NCI-H2227 (cell line): Measurements from ENCODE around the gene MZT2A.
"Not testable (repeated sequence)": the region's sequence is repeated elsewhere in the genome, so short reads cannot be mapped to it uniquely, and the experiment has no call there.

Experiments used
- DNase-seq: peaks from one replicate; lab custom pipeline; 2025; ENCODE audit not compliant: unreplicated experiment; lab: John Stamatoyannopoulos, UW

Gene MZT2A, protein sequence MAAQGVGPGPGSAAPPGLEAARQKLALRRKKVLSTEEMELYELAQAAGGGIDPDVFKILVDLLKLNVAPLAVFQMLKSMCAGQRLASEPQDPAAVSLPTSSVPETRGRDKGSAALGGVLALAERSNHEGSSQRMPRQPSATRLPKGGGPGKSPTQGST

DNA sequence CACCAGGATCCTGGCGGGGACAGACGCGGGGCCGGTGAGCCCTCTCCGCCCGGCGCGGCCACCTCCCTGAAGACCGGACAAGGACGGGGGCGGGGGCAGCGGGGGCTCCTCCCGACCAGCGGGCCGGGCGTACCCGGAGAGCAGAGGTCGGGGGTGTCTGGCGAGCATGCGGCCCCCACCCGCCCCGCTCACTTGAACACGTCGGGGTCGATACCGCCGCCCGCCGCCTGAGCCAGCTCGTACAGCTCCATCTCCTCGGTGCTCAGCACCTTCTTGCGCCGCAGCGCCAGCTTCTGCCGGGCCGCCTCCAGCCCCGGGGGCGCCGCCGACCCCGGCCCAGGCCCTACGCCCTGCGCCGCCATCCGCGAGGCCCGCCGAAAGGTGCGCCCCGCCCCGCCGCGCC lies at the start of gene MZT2A:
MZT2A (minus strand) TSS at position 383 of the 403 bp plus-strand sequence; CDS start at position 362, 21 bp downstream.
- DNase-seq: peak; percentile 70

GRCh38 chr2:131538856-131539255 lies 46.7 kb upstream of the MZT2A start:
- not testable (repeated sequence) for DNase-seq

- DNase-seq: not testable (repeated sequence)
These were observed 44.6 kb upstream of the MZT2A start for GRCh38 chr2:131536841-131537240.

DNA sequence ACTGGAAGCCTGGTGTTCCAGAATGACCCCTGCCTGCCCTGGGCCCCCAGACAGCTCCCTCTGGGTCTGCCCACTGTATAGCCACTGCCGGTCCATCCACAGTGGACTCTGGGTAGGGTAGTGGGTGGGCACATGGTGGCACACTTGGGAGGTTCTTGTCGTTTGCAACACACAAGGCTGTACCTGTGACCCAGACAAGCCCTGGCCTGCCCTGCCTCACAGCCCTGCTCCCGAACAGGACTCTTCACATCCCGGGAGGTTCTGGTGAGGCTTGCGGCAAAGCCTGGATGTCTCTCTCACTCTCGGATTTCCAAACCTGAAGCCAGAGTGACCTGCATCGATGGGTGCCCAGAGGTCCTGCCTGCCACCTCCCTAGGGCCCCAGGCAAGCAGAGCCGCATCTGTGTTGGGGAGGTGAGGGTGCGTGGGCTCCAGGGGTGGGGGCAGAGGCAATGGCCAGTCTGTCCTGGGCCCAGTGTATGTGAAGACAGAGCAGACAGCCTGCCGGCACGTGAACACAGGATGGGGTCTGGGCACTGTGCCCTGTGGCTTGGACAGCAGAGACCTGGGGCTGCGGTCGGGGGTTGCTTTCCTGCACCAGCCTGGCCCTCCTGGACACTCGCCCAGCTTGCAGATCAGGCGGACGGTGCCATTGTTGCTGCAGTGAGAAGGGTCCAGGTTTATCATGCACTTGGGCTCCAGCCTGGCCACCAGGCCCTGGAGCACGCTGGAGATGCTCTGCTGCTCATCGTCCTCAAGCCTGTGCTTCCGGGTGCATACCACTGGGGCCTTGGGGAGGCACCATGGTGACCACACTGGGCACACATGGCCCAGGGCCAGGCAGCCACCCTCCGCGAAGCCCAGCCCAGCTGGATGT lies 44.0 kb upstream of the MZT2A start:
- DNase-seq: not testable (repeated sequence)

DNA sequence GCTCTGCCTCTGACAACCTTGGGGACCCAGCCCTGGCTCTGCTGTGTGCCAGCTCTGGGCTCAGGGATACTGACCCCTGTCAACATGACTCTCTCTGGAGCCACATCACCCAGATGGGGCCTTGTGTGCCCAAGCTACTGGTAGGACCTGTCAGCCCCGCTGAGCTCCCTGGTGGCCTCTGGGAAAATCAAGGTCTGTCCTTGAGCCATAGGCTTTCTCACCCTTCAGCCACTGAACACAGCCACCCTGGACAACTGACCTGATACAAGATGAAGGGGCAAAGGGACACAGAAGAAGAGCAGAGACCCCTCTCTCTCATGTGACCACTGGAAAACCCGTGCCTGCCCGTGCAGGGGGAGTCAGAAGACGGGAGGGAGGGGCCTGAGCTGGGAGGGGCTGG lies 43.3 kb upstream of the MZT2A start:
- no peak for DNase-seq

GRCh38 chr2:131534965-131535364 lies 42.8 kb upstream of the MZT2A start:
- DNase-seq: not testable (repeated sequence)

DNA sequence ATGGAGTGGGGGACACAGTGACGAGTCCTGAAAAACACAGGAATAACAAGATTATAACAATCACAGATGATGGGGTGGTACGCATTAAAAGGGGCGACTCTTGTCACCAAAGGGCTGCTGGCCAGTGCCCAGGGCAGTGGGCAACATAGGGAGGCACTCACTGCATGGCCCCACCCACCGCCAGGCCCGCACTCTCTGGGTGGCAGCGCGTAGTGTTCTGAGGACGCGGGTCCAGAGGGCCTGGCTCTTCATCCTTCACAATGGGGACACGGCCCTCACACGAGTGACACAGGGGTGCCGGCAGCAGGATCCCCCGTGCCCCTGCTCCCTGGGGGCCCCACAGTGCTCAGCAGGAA lies 42.1 kb upstream of the MZT2A start:
- DNase-seq: not testable (repeated sequence)

GRCh38 chr2:131533609-131534316 lies 41.6 kb upstream of the MZT2A start:
- DNase-seq: not testable (repeated sequence)

DNA sequence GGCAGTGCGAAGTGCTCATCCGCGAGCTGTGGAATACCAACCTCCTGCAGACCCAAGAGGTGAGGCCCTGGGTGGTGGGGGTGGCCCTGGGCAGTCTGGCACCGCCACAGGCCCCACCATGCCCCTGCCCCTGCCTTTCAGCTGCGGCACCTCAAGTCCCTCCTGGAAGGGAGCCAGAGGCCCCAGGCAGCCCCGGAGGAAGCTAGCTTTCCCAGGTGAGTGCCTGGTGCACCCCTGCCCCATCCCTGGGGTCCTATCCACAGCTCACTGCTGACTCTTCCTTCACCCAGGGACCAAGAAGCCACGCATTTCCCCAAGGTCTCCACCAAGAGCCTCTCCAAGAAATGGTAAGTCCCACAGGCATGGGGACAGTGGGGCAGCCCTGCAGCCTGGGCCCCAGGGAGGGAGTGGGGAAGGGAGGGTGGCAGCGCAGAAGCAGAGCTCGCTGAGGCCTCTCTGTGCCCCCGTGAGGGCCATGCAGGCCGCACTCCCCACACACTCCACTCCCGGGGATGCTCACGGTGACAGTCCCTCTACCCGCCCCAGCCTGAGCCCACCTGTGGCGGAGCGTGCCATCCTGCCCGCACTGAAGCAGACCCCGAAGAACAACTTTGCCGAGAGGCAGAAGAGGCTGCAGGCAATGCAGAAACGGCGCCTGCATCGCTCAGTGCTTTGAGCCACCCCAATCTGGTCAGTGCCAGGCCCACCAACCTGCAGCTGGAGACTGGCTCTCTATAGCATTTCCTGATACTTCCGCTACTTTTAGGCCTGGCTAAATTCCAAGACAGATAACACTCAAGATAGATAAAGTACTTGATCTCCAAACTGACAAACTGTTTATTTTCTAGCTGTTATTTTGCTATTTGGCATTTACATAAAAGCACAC lies 40.8 kb upstream of the MZT2A start:
- not testable (repeated sequence) for DNase-seq

GRCh38 chr2:131531547-131532185 lies 39.5 kb upstream of the MZT2A start:
- DNase-seq: not testable (repeated sequence)

DNA sequence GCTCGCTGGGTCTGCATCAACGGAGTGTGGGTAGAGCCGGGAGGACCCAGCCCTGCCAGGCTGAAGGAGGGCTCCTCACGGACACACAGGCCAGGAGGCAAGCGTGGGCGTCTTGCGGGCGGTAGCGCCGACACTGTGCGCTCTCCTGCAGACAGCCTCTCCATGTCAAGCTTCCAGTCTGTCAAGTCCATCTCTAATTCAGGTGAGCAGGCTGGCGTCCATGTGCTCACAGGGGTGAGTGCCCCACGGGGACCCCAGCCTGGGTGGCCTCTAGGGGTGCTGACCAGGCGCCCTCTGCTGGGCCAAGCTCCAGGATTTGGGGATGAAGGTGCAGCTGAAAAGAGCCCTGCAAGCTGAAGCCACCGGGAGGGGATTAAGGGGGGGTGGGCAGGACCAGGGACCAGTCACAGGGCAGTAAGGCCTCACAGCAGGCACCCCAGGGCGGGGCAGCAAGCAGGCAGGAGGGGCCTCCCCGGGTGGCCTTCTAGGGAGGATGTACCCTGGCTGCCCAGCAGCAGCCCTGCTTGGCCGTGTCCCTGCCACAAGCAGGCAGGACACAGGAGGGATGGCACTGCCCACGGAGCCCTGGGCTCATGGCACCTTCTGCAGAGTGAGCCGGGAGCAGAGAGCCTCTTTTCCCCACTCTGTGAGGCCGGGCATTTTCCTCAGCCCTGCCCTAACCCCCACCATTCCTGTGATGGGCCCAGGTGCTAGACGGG lies 38.6 kb upstream of the MZT2A start:
- DNase-seq: not testable (repeated sequence)

GRCh38 chr2:131529864-131530445 lies 37.8 kb upstream of the MZT2A start:
- DNase-seq: not testable (repeated sequence)

DNA sequence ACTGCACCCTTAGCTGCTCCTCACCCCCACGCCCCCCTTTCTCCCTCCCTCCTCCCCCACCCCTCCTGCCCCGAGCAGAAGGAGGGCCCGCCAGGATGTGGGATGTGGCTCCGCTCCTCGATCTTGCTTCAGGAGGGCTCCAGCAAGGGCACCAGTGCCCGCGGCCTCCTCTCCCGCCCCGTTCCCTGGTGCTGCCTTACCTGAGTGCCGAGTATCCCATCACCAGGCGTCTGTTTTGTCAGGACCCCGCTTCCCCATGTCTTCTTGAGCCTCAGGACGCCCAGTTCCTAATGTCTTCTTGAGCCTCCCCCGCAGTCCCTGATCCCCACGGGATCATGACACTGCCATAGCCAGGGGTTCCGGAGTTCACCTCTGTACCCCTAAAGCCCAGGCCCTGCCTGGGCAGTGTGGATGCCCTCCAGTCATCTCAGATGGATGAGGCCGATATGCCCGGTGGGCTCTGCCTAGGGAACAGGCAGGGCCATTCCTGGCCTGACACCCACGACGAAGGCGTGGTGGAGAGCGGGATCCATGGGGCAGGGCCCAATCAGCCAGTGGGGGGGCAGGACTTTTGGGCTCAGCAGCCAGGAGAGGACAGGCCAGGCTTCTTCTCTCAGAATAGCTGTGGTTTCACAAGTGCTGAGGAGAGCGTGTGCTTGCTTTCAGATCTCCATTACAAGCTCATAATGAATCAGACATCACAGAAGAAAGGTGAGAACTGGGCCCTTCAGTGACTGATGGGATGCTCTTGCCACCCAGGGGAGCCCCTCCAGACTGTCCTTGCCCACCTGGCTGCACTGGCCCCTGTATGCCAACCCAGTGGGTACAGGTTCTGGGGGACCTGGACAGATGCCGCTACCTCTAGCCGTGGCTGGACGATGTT lies 37.0 kb upstream of the MZT2A start:
- peak; percentile 54 for DNase-seq

DNA sequence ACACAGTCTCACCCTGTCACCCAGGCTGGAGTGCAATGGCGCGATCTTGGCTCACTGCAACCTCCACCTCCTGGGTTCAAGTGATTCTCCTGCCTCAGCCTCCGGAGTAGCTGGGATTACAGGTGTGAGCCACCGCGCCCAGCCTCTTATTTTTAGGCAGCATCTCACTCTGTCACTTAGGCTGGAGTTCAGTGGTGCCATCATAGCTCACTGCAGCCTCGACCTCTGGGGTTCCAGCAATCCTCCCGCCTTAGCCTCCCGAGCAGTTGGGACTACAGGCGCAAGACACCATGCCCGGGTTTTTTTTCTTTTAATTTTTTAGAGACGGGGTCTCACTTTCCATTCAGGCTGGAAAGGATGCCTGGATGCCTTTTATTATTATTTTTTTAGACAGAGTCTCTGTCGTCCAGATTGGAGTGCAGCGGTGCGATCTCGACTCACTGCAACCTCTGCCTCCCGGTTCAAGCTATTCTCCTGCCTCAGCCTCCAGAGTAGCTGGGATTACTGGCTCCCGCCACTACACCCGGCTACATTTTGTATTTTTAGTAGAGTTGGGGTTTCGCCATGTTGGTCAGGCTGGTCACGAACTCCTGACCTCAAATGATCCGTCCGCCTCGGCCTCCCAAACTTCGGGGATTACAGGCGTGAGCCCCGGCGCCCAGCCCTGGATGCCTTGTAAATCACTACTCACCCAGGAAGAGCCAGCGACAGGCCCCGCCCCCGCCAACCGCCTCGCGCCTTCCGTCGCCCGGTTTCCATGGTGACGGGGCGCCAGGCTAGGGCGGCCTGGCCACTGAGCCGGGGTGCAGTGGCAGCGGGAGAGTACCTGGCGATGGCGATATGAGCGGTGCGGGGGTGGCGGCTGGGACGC lies 35.2 kb upstream of the MZT2A start, which contains the start of gene CCDC74A:
CCDC74A (plus strand) TSS at position 758 of the 871 bp plus-strand sequence; CDS start at position 841, 83 bp downstream.
- peak; percentile 87 for DNase-seq

DNA sequence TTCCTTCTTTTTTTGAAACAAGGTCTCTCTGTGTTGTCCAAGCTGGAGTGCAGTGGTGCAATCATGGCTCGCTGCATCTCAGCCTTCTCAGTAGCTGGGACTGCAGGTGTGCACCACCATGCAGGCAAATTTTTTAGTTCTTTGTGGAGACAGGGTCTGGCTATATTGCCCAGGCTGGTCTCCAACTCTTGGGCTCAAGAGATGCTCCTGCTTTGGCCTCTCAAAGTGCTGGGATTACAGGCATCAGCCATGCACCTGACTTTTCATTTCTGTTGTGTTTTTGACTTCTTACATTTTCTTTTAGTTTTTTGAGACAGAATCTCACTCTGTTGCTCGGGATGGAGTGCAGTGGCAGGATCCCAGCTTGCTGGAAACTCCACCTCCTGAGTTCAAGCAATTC lies 33.1 kb upstream of the MZT2A start:
- DNase-seq: not testable (repeated sequence)

GRCh38 chr2:131521961-131522781 lies 30.0 kb upstream of the MZT2A start:
- no peak for DNase-seq
